ENCODE data around the gene TPRG1. TPM values are rescaled to one million over a fixed set of nuclear protein-coding genes. Genes with fewer than 3 reads are reported as not detected.

Gene TPRG1
- total and polyA plus RNA-seq, 9 of the 15 experiments (the other 6 are each of a cell fraction or from before 2014, with no cell fraction given), result 0.01 TPM; not detected in 8

DNA sequence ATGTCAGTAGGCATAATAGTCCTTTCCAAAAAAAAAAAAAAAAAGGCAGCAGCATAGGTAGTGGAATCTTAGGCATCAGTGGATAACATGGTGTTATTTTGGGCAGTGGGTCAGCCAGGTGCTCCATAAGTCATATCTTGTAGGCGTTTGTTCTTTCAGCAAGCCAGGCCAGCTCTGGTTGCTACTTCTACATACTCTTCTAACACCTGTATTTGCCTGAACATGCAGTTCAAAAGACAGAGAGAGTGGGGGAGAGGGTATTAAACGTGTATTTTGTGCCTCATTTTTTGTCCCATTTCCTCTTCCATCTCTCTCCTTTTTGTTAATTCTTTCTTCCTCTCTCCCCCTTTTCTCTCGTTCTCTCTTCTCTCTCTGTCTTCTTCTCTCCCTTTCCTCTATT is 110.4 kb downstream of the TPRG1 start:
- intact Hi-C loops (cut with micrococcal nuclease), result no loop called here

More for the DNA sequence above, 110.4 kb downstream of the TPRG1 start:
- BruUV-seq (replicated peaks), result no TSS peak
- no peaks in the 10 kb centered on the region for H3K4me1 ChIP-seq (replicated peaks in 1 of 2; ENCODE audit: control insufficient read depth in 2 of 2, insufficient read depth in 2 of 2, low read length in 2 of 2)
- ATAC-seq (no peak), DNase-seq (ENCODE audit: extremely low read depth in 1 of 4, low spot score in 3 of 4) (no peak), FAIRE-seq (no peak)
- H3K9ac ChIP-seq (ENCODE audit: insufficient read depth in 1 of 2, low read depth in 2 of 2, low read length in 2 of 2), result no peak overlapping the region
- POLR2A ChIA-PET, result no interaction called here
- H3K36me3 ChIP-seq (ENCODE audit: control insufficient read depth, insufficient read depth, low read length), result no peaks in the 10 kb centered on the region
- H4K20me1 ChIP-seq (replicated peaks; ENCODE audit: control insufficient read depth, insufficient read depth, low read length), result no peaks in the 10 kb centered on the region
- H3K27me3 ChIP-seq (ENCODE audit: control insufficient read depth in 2 of 2, insufficient read depth in 2 of 2, low read length in 2 of 2), result no peaks in the 10 kb centered on the region
- H3K4me3 ChIP-seq, result no peak overlapping the region
- H3K27ac ChIP-seq (ENCODE audit: extremely low read depth, low read depth, low read length), result no peak overlapping the region
- H3K79me2 ChIP-seq (ENCODE audit: control insufficient read depth, insufficient read depth, low read length), result no peaks in the 10 kb centered on the region
- H3K9me1 ChIP-seq (ENCODE audit: control insufficient read depth, insufficient read depth, low read length), result no peaks in the 10 kb centered on the region
- in situ Hi-C loops (cut with MboI), result no loop called here
- H3K4me2 ChIP-seq (ENCODE audit: insufficient read depth, low read length), result no peak overlapping the region
- H2AFZ ChIP-seq (ENCODE audit: low read depth, low read length), result no peak overlapping the region
- H3K9me3 ChIP-seq (replicated peaks; ENCODE audit: control insufficient read depth, insufficient read depth, low read depth, low read length), result no peaks in the 10 kb centered on the region
- WGBS (ENCODE audit: insufficient coverage, low coverage, missing lambda C conversion rate), result 0% methylated on average over 3 of the region's 3 CpGs
- CTCF ChIA-PET (ENCODE audit: low intra/inter-chr PET ratio), result no interaction called here
- no peak for TF ChIP-seq PTTG1 (tag; IDR thresholded peaks at IDR 0.05; ENCODE audit: low read depth)
- TF ChIP-seq ETV5 (CRISPR knock-in tag; IDR thresholded peaks at IDR 0.05; ENCODE audit: low read depth), result no peak
- TF ChIP-seq, protein P1, sequence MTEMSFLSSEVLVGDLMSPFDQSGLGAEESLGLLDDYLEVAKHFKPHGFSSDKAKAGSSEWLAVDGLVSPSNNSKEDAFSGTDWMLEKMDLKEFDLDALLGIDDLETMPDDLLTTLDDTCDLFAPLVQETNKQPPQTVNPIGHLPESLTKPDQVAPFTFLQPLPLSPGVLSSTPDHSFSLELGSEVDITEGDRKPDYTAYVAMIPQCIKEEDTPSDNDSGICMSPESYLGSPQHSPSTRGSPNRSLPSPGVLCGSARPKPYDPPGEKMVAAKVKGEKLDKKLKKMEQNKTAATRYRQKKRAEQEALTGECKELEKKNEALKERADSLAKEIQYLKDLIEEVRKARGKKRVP (CRISPR knock-in tag; IDR thresholded peaks at IDR 0.05), result no peak
- no peak for TF ChIP-seq GABPA (tag; conservative IDR thresholded peaks at IDR 0.05; ENCODE audit: low read depth)
- TF ChIP-seq STAG1 (CRISPR knock-in tag; IDR thresholded peaks at IDR 0.05; ENCODE audit: borderline replicate concordance), result no peak
- TF ChIP-seq NFATC3 (IDR thresholded peaks at IDR 0.05), result no peak
- TF ChIP-seq ZKSCAN1 (IDR thresholded peaks at IDR 0.05; ENCODE audit: low read depth, low read length), result no peak
- TF ChIP-seq HOXB6 (CRISPR knock-in tag; IDR thresholded peaks at IDR 0.05; ENCODE audit: borderline replicate concordance), result no peak
- no peak for TF ChIP-seq ZNF3 (CRISPR knock-in tag; IDR thresholded peaks at IDR 0.05)
- TF ChIP-seq, protein P2, sequence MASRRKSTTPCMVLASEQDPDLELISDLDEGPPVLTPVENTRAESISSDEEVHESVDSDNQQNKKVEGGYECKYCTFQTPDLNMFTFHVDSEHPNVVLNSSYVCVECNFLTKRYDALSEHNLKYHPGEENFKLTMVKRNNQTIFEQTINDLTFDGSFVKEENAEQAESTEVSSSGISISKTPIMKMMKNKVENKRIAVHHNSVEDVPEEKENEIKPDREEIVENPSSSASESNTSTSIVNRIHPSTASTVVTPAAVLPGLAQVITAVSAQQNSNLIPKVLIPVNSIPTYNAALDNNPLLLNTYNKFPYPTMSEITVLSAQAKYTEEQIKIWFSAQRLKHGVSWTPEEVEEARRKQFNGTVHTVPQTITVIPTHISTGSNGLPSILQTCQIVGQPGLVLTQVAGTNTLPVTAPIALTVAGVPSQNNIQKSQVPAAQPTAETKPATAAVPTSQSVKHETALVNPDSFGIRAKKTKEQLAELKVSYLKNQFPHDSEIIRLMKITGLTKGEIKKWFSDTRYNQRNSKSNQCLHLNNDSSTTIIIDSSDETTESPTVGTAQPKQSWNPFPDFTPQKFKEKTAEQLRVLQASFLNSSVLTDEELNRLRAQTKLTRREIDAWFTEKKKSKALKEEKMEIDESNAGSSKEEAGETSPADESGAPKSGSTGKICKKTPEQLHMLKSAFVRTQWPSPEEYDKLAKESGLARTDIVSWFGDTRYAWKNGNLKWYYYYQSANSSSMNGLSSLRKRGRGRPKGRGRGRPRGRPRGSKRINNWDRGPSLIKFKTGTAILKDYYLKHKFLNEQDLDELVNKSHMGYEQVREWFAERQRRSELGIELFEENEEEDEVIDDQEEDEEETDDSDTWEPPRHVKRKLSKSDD (conservative IDR thresholded peaks at IDR 0.05; ENCODE audit: low read length), result no peak

All from K562 (cell line).